CD4-positive, alpha-beta T cell (primary cell): ENCODE measurements around the gene TMEM184B. TPM values are rescaled to one million over a fixed set of nuclear protein-coding genes. Genes with fewer than 3 reads are reported as not detected.

Experiments used
- ATAC-seq: fragments of 200-7000 bp; cut with Tn5 transposase; one replicate; pipeline ENCODE4 v1.10.0; 2022; ENCODE audit warnings: mild to moderate bottlenecking; ENCODE audit not compliant: poor library complexity
- CTCF ChIA-PET: fragments of 350-600 bp; sonication (Branson Sonifier 250); formaldehyde crosslinking; loops from one replicate; lab custom pipeline; 2021; ENCODE audit warnings: antibody characterized with exemption, inconsistent platforms; lab: Charles Lee
- POLR2A ChIA-PET: fragments of 350-600 bp; sonication (Branson Sonifier 250); formaldehyde crosslinking; loops from one replicate; lab custom pipeline; 2021; ENCODE audit warnings: antibody characterized with exemption, inconsistent platforms; lab: Charles Lee
- DNase-seq, 14 experiments: peaks; one replicate each; pipeline ENCODE4 v3.0.0-alpha.2; 2013 to 2020; ENCODE audit warnings: mixed read lengths in 2 of 14
- H3K27ac ChIP-seq, 2 donors: one replicate each; pipeline versions ENCODE4 v1.5.1 to v1.7.0; 2013; ENCODE audit warnings: low read length in 2 of 2, low read depth in 1 of 2, mild to moderate bottlenecking in 1 of 2
- H3K27me3 ChIP-seq, 2 experiments: 1 replicate in 1 of 2; 2 replicates in 1 of 2; pipeline versions ENCODE4 v1.6.1 to v1.7.0; 2013; ENCODE audit warnings: low read length in 2 of 2, control low read depth in 1 of 2, mild to moderate bottlenecking in 1 of 2, moderate library complexity in 1 of 2; ENCODE audit not compliant: insufficient read depth in 2 of 2, control insufficient read depth in 1 of 2
- H3K36me3 ChIP-seq: one replicate; pipeline ENCODE4 v1.6.1; 2013; ENCODE audit warnings: low read length, control low read depth; ENCODE audit not compliant: insufficient read depth
- H3K4me1 ChIP-seq: one replicate; pipeline ENCODE4 v1.6.1; 2013; ENCODE audit warnings: low read length, control low read depth; ENCODE audit not compliant: insufficient read depth
- H3K4me3 ChIP-seq: one replicate; pipeline ENCODE4 v1.5.1; 2013; ENCODE audit warnings: mild to moderate bottlenecking, low read length, moderate library complexity
- H3K9me3 ChIP-seq, 2 experiments: 1 replicate in 1 of 2; 2 replicates in 1 of 2; pipeline versions ENCODE4 v1.6.1 to v1.7.0; 2013; ENCODE audit warnings: low read length in 2 of 2, mild to moderate bottlenecking in 2 of 2, control low read depth in 1 of 2, moderate library complexity in 1 of 2; ENCODE audit not compliant: control insufficient read depth in 1 of 2, insufficient read depth in 1 of 2
- H3K27ac Mint-ChIP-seq: one replicate; pipeline ENCODE4 v1.8.0; 2020; ENCODE audit warnings: mixed read lengths
- H3K27me3 Mint-ChIP-seq: one replicate; pipeline ENCODE4 v1.8.0; 2021; ENCODE audit warnings: mixed read lengths
- H3K36me3 Mint-ChIP-seq: one replicate; pipeline ENCODE4 v1.8.0; 2021; ENCODE audit warnings: low read depth, mixed read lengths
- H3K4me1 Mint-ChIP-seq: one replicate; pipeline ENCODE4 v1.8.0; 2021; ENCODE audit warnings: low read depth, mixed read lengths
- H3K4me3 Mint-ChIP-seq: one replicate; pipeline ENCODE4 v1.8.0; 2020; ENCODE audit warnings: mild to moderate bottlenecking, mixed read lengths
- H3K9me3 Mint-ChIP-seq: one replicate; pipeline ENCODE4 v1.8.0; 2020; ENCODE audit warnings: mixed read lengths
- CTCF ChIP-seq: fragments of 200-600 bp; IDR thresholded peaks from one replicate; pipeline ENCODE4 v1.8.0; 2022; ENCODE audit warnings: antibody characterized with exemption, mild to moderate bottlenecking
- intact Hi-C, 2 experiments: fragments of 100-400 bp; cut with DNase I in 1 of 2; cut with micrococcal nuclease in 1 of 2; formaldehyde crosslinking; loops; one replicate each; pipeline versions ENCODE4 v1.15.1 to v1.9.0; 2023 to 2025; cut with DNase I, micrococcal nuclease
- total RNA-seq, 174 experiments: library from RNA in 2 of 174; stranded (reverse) in 2 of 174; gene quantifications; one replicate each; pipeline ENCODE4 v1.2.3 and lab custom pipeline; 2021 to 2026

Gene TMEM184B
- total RNA-seq, 2 experiments from 2014 or later = 49.3 to 50.1 TPM

GRCh38 chr22:38262051-38262795 is 10.6 kb downstream of the TMEM184B start:
- Mint-ChIP-seq H3K36me3 (peaks cover 24% of the 10 kb centered on the region), H3K4me3 (no peak overlapping the region), H3K9me3 (no peaks in the 10 kb centered on the region), H3K27ac (peak overlapping the region; percentile 51), H3K27me3 (no peaks in the 10 kb centered on the region), H3K4me1 (peaks cover 61% of the 10 kb centered on the region)
- no peak overlapping the region for H3K4me3 ChIP-seq
- TF ChIP-seq CTCF = peak; percentile 48
- ChIA-PET POLR2A (no interaction called here), CTCF (interaction anchor here (1.0 kb wide), 1 partner anchor 8 kb away, joined by 3 read pairs; no protein-coding TSS in a partner anchor)
- peaks cover 58% of the 10 kb centered on the region for H3K4me1 ChIP-seq
- intact Hi-C loops = loop anchor here (2.0 to 10.0 kb wide), 2 partner anchors 57 to 91 kb away; partner anchors contain the start of gene MAFF (in 1 of the 2)
- no peaks in the 10 kb centered on the region for H3K27me3 ChIP-seq
- no peaks in the 10 kb centered on the region for H3K36me3 ChIP-seq
- H3K9me3 ChIP-seq = no peaks in the 10 kb centered on the region
- no peak overlapping the region for H3K27ac ChIP-seq
- ATAC-seq = no peak
- peak; percentile 17 to 65 (median 33) for DNase-seq

- no peak for TF ChIP-seq CTCF
- CTCF ChIA-PET = interaction anchor here (0.6 kb wide), 1 partner anchor 160 kb away, joined by 5 read pairs; no protein-coding TSS in a partner anchor
- no peaks in the 10 kb centered on the region for H3K36me3 ChIP-seq
- POLR2A ChIA-PET = no interaction called here
- Mint-ChIP-seq H3K4me3 (no peak overlapping the region), H3K36me3 (peaks cover 24% of the 10 kb centered on the region), H3K27me3 (no peaks in the 10 kb centered on the region), H3K4me1 (peaks cover 50% of the 10 kb centered on the region), H3K27ac (peak overlapping the region; percentile 50), H3K9me3 (no peaks in the 10 kb centered on the region)
- DNase-seq (peak in 1 of 14 experiments; percentile 7), ATAC-seq (peak; percentile 20)
- no peak overlapping the region for H3K4me3 ChIP-seq
- peaks cover 46% of the 10 kb centered on the region for H3K4me1 ChIP-seq
- no peaks in the 10 kb centered on the region for H3K27me3 ChIP-seq
- peak overlapping the region in 1 of 2 donors; percentile 17 for H3K27ac ChIP-seq
- intact Hi-C loops = loop anchor here in 1 of 2 experiments (10.0 kb wide), 1 partner anchor 56 kb away; the partner anchor contains the start of gene MAFF
- no peaks in the 10 kb centered on the region for H3K9me3 ChIP-seq
These were observed 11.8 kb downstream of the TMEM184B start for GRCh38 chr22:38260761-38261681.

GRCh38 chr22:38259370-38259769 is 13.4 kb downstream of the TMEM184B start:
- no peak overlapping the region for H3K27ac ChIP-seq
- ATAC-seq (no peak), DNase-seq (no peak)
- H3K9me3 Mint-ChIP-seq = no peaks in the 10 kb centered on the region
- H3K27me3 Mint-ChIP-seq = no peaks in the 10 kb centered on the region
- no peak for TF ChIP-seq CTCF
- H3K9me3 ChIP-seq = no peaks in the 10 kb centered on the region
- no peaks in the 10 kb centered on the region for H3K36me3 ChIP-seq
- no peak overlapping the region for H3K4me3 Mint-ChIP-seq
- intact Hi-C loops = no loop called here
- peaks cover 18% of the 10 kb centered on the region for H3K36me3 Mint-ChIP-seq
- H3K4me1 Mint-ChIP-seq = peaks cover 38% of the 10 kb centered on the region
- CTCF ChIA-PET = no interaction called here
- POLR2A ChIA-PET = no interaction called here
- H3K4me3 ChIP-seq = no peak overlapping the region
- H3K27ac Mint-ChIP-seq = peak overlapping the region; percentile 65
- H3K27me3 ChIP-seq = no peaks in the 10 kb centered on the region
- peaks cover 31% of the 10 kb centered on the region for H3K4me1 ChIP-seq
